Endothelial cell of umbilical vein (primary cell): ENCODE data around the gene CPLANE2. TPM values are rescaled to one million over a fixed set of nuclear protein-coding genes. Genes with fewer than 3 reads are reported as not detected.

ENCODE experiments used
- BruUV-seq: library from RNA; stranded (reverse); fragments of 400-500 nt; replicated peaks from 2 replicates; lab custom pipeline; 2021; lab: Mats Ljungman, UMichigan
- CTCF ChIA-PET: fragments of 300-600, 350-600 bp; sonication (Branson Sonifier 250); formaldehyde crosslinking; loops from one replicate; lab custom pipeline; 2021; ENCODE audit warnings: antibody characterized with exemption, inconsistent platforms; lab: Charles Lee
- POLR2A ChIA-PET: fragments of 300-600, 350-600 bp; sonication (Branson Sonifier 250); formaldehyde crosslinking; loops from one replicate; lab custom pipeline; 2021; ENCODE audit warnings: antibody characterized with exemption, inconsistent platforms; lab: Charles Lee
- DNase-seq: peaks from one replicate; pipeline ENCODE4 v3.0.0-alpha.2; 2011; ENCODE audit warnings: low read depth, low spot score
- FAIRE-seq: peaks from 2 replicates; lab custom pipeline; 2011; peaks lifted over from hg19 to GRCh38; lab: Jason Lieb, UNC
- H2AFZ ChIP-seq: 2 replicates; pipeline ENCODE4 v1.6.0; 2012; ENCODE audit warnings: low read depth, low read length, control low read depth, inconsistent platforms
- H3K27ac ChIP-seq: 2 replicates; pipeline ENCODE4 v1.5.1; 2011; ENCODE audit warnings: low read depth, mild to moderate bottlenecking, control low read depth, low read length, moderate library complexity; ENCODE audit not compliant: insufficient read depth
- H3K27me3 ChIP-seq, 2 experiments: 2 replicates each; pipeline versions ENCODE4 v1.6.0 to v1.6.1; 2011; ENCODE audit warnings: low read length in 2 of 2, mixed read lengths in 1 of 2; ENCODE audit not compliant: control insufficient read depth in 2 of 2, insufficient read depth in 2 of 2
- H3K36me3 ChIP-seq, 2 experiments: 2 replicates in 1 of 2; 3 replicates in 1 of 2; pipeline ENCODE4 v1.5.1; 2011; ENCODE audit warnings: low read length in 2 of 2, mild to moderate bottlenecking in 1 of 2, moderate library complexity in 1 of 2; ENCODE audit not compliant: control insufficient read depth in 2 of 2, insufficient read depth in 2 of 2; ENCODE audit errors: extremely low read depth in 1 of 2
- H3K4me1 ChIP-seq: 3 replicates; pipeline ENCODE4 v1.5.1; 2011; ENCODE audit warnings: mild to moderate bottlenecking, low read length; ENCODE audit not compliant: control insufficient read depth, insufficient read depth; ENCODE audit errors: extremely low read depth
- H3K4me2 ChIP-seq: 2 replicates; pipeline ENCODE4 v1.6.1; 2011; ENCODE audit warnings: low read length, control low read depth, mixed read lengths; ENCODE audit not compliant: insufficient read depth
- H3K4me3 ChIP-seq, 3 experiments: fragments of 200-600 bp in 1 of 3; sonication (generic), shearing (Covaris generic) in 1 of 3; replicated peaks in 1 of 3; 2 replicates each; pipeline ENCODE4 v1.5.1; 2011 to 2016; ENCODE audit warnings: control low read depth in 3 of 3, low read length in 3 of 3, mild to moderate bottlenecking in 2 of 3, inconsistent platforms in 1 of 3, low read depth in 1 of 3, moderate library complexity in 1 of 3; ENCODE audit not compliant: insufficient read depth in 1 of 3
- H3K79me2 ChIP-seq: 2 replicates; pipeline ENCODE4 v1.6.0; 2012; ENCODE audit warnings: low read length, inconsistent platforms; ENCODE audit not compliant: control insufficient read depth, insufficient read depth
- H3K9ac ChIP-seq: replicated peaks from 2 replicates; pipeline ENCODE3; 2011; ENCODE audit warnings: low read length, control low read depth; ENCODE audit not compliant: insufficient read depth; ENCODE audit errors: extremely low read depth
- H3K9me1 ChIP-seq: replicated peaks from 3 replicates; pipeline ENCODE4 v1.6.0; 2011; ENCODE audit warnings: mild to moderate bottlenecking, low read length; ENCODE audit not compliant: control insufficient read depth, insufficient read depth; ENCODE audit errors: extremely low read depth
- H3K9me3 ChIP-seq: replicated peaks from 2 replicates; pipeline ENCODE4 v1.5.1; 2012; ENCODE audit warnings: low read length, inconsistent platforms; ENCODE audit not compliant: control insufficient read depth, insufficient read depth
- H4K20me1 ChIP-seq: replicated peaks from 2 replicates; pipeline ENCODE3; 2011; ENCODE audit warnings: mild to moderate bottlenecking, low read length; ENCODE audit not compliant: control insufficient read depth, insufficient read depth; ENCODE audit errors: extremely low read depth
- CTCF ChIP-seq, 2 donors: IDR thresholded peaks; 1 replicate in 1 of 2; 2 replicates in 1 of 2; pipeline ENCODE4 v1.5.1; 2011; ENCODE audit warnings: low read length in 2 of 2, mild to moderate bottlenecking in 2 of 2, moderate library complexity in 2 of 2, control low read depth in 1 of 2, inconsistent platforms in 1 of 2, low read depth in 1 of 2; ENCODE audit not compliant: insufficient read depth in 1 of 2; ENCODE audit errors: extremely low read depth in 1 of 2
- EZH2 ChIP-seq: IDR thresholded peaks from 2 replicates; pipeline ENCODE4 v1.6.1; 2012; ENCODE audit warnings: borderline replicate concordance, low read depth, mild to moderate bottlenecking, moderate library complexity, low read length, inconsistent platforms; ENCODE audit not compliant: severe bottlenecking
- FOS ChIP-seq: IDR thresholded peaks from 2 replicates; pipeline ENCODE4 v1.6.1; 2011; ENCODE audit warnings: mild to moderate bottlenecking, low read length, moderate library complexity, borderline replicate concordance; ENCODE audit not compliant: insufficient read depth
- GATA2 ChIP-seq: IDR thresholded peaks from 2 replicates; pipeline ENCODE4 v1.7.0; 2011; ENCODE audit warnings: low read depth, mild to moderate bottlenecking, moderate library complexity, mixed read lengths, low read length; ENCODE audit not compliant: insufficient read length, insufficient read depth
- JUN ChIP-seq: IDR thresholded peaks from 2 replicates; pipeline ENCODE4 v1.6.1; 2011; ENCODE audit warnings: borderline replicate concordance, low read depth; ENCODE audit not compliant: insufficient read length, insufficient read depth
- MYC ChIP-seq: IDR thresholded peaks from one replicate; pipeline ENCODE4 v1.6.1; 2011; ENCODE audit warnings: mild to moderate bottlenecking, low read depth, low read length
- POLR2A ChIP-seq: IDR thresholded peaks from 2 replicates; pipeline ENCODE4 v1.6.1; 2012; ENCODE audit warnings: low read depth, mild to moderate bottlenecking, control low read depth, low read length
- POLR2AphosphoS5 ChIP-seq: IDR thresholded peaks from 2 replicates; pipeline ENCODE4 v1.6.1; 2012; ENCODE audit warnings: low read depth, mild to moderate bottlenecking, control low read depth, low read length, moderate library complexity; ENCODE audit not compliant: insufficient read depth
- dilution Hi-C: fragments of 300-500 bp; cut with MboI; formaldehyde crosslinking; loops from one replicate; pipeline ENCODE4 v1.15.0; 2019; ENCODE audit warnings: low sequenced_read_pairs; ENCODE audit not compliant: extremely low pct_ligation_motif_present
- intact Hi-C: fragments of 100-400 bp; cut with micrococcal nuclease; formaldehyde crosslinking; loops from one replicate; pipeline ENCODE4 v1.10.0; 2022
- polyA plus RNA-seq, 4 experiments: library from polyadenylated mRNA; depleted of rRNA in 3 of 4; stranded (reverse) in 3 of 4; unstranded in 1 of 4; fragments of >200 nt; gene quantifications; 2 replicates each; pipeline versions ENCODE4 v1.2.1 to v1.2.3, GENCODE V29; 2011 to 2012; ENCODE audit warnings: missing spikeins in 1 of 4
- total RNA-seq: library from RNA; stranded (reverse); gene quantifications from 2 replicates; pipeline ENCODE4 v1.2.3, GENCODE V29; 2021
- TF ChIP-seq, protein P1 (sequence below): IDR thresholded peaks from 2 replicates; pipeline ENCODE4 v1.6.1; 2011; ENCODE audit not compliant: insufficient read depth, insufficient read length

CPLANE2 gene
- total and polyA plus RNA-seq, 2 donors (not counting 3 experiments of a cell fraction or from before 2014, with no cell fraction given): 3.9 to 4.6 TPM

- no peak overlapping the region for H3K9ac ChIP-seq
- H4K20me1 ChIP-seq: no peaks in the 10 kb centered on the region
- DNase-seq (no peak), FAIRE-seq (no peak)
- TF ChIP-seq POLR2AphosphoS5 (no peak), POLR2A (no peak), JUN (no peak), FOS (no peak), GATA2 (no peak), EZH2 (no peak), MYC (no peak), CTCF (IDR thresholded peaks at IDR 0.05; ENCODE audit: extremely low read depth in 1 of 2, insufficient read depth in 1 of 2, low read depth in 1 of 2, low read length in 2 of 2) (no peak)
- TF ChIP-seq, protein P1, sequence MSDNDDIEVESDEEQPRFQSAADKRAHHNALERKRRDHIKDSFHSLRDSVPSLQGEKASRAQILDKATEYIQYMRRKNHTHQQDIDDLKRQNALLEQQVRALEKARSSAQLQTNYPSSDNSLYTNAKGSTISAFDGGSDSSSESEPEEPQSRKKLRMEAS: no peak
- ChIA-PET POLR2A (no interaction called here), CTCF (interaction anchor here (1.2 to 2.9 kb wide), 2 partner anchors 13 to 146 kb away, joined by 3 to 8 read pairs; no protein-coding TSS in a partner anchor)
- no TSS peak for BruUV-seq
- no peak overlapping the region for H2AFZ ChIP-seq
- dilution Hi-C loops (no loop called here), intact Hi-C loops (no loop called here)
- H3K79me2 ChIP-seq: no peaks in the 10 kb centered on the region
- no peaks in the 10 kb centered on the region for H3K9me3 ChIP-seq
- no peak overlapping the region for H3K27ac ChIP-seq
- H3K4me3 ChIP-seq: no peak overlapping the region
- no peaks in the 10 kb centered on the region for H3K9me1 ChIP-seq
- H3K36me3 ChIP-seq: no peaks in the 10 kb centered on the region
- H3K4me1 ChIP-seq: peaks cover 6% of the 10 kb centered on the region
- H3K4me2 ChIP-seq: no peak overlapping the region
- H3K27me3 ChIP-seq: peaks cover 5 to 8% of the 10 kb centered on the region in 2 experiments
Measured at GRCh38 chr1:16221499-16221898, 15.5 kb downstream of the CPLANE2 start.
